BE2C (cell line): ENCODE results near the gene DIPK1A.

ENCODE experiments used
- DNase-seq: peaks from one replicate; pipeline ENCODE4 v3.0.0-alpha.2; 2020
- H3K27me3 ChIP-seq: fragments of 250-450 bp; sonication (Bioruptor Pico); 2 replicates; pipeline ENCODE4 v1.5.1; 2020; ENCODE audit warnings: mild to moderate bottlenecking
- H3K36me3 ChIP-seq: fragments of 250-450 bp; sonication (Bioruptor Pico); 2 replicates; pipeline ENCODE4 v1.5.1; 2020; ENCODE audit warnings: mild to moderate bottlenecking
- H3K4me1 ChIP-seq: fragments of 250-450 bp; sonication (Bioruptor Pico); 2 replicates; pipeline ENCODE4 v1.5.1; 2020
- H3K4me3 ChIP-seq: 2 replicates; pipeline ENCODE4 v1.5.1; 2011; ENCODE audit warnings: low read depth, low read length
- H3K9me3 ChIP-seq: fragments of 250-450 bp; sonication (Bioruptor Pico); 2 replicates; pipeline ENCODE4 v1.5.1; 2020
- CTCF ChIP-seq: IDR thresholded peaks from 2 replicates; pipeline ENCODE4 v1.5.1; 2012; ENCODE audit warnings: mild to moderate bottlenecking, low read depth, low read length

DIPK1A gene

GRCh38 chr1:92921031-92922023, 39.9 kb downstream of the DIPK1A start:
- H3K4me1 ChIP-seq = no peaks in the 10 kb centered on the region
- H3K36me3 ChIP-seq = no peaks in the 10 kb centered on the region
- H3K4me3 ChIP-seq = no peak overlapping the region
- H3K27me3 ChIP-seq = no peaks in the 10 kb centered on the region
- no peak for TF ChIP-seq CTCF
- no peaks in the 10 kb centered on the region for H3K9me3 ChIP-seq
- no peak for DNase-seq

GRCh38 chr1:92916899-92917298, 44.4 kb downstream of the DIPK1A start:
- H3K36me3 ChIP-seq = no peaks in the 10 kb centered on the region
- no peaks in the 10 kb centered on the region for H3K9me3 ChIP-seq
- no peak for TF ChIP-seq CTCF
- H3K27me3 ChIP-seq = no peaks in the 10 kb centered on the region
- no peak for DNase-seq
- H3K4me3 ChIP-seq = no peak overlapping the region
- no peaks in the 10 kb centered on the region for H3K4me1 ChIP-seq

- no peak for DNase-seq
- Histone ChIP-seq H3K4me3 (no peak overlapping the region), H3K36me3 (no peaks in the 10 kb centered on the region), H3K4me1 (no peaks in the 10 kb centered on the region), H3K9me3 (no peaks in the 10 kb centered on the region), H3K27me3 (no peaks in the 10 kb centered on the region)
- no peak for TF ChIP-seq CTCF
These were observed 45.7 kb downstream of the DIPK1A start for GRCh38 chr1:92915547-92915946.

GRCh38 chr1:92913093-92913819, 48.0 kb downstream of the DIPK1A start:
- Histone ChIP-seq H3K9me3 (no peaks in the 10 kb centered on the region), H3K27me3 (no peaks in the 10 kb centered on the region), H3K36me3 (no peaks in the 10 kb centered on the region), H3K4me3 (no peak overlapping the region), H3K4me1 (no peaks in the 10 kb centered on the region)
- no peak for TF ChIP-seq CTCF
- DNase-seq = no peak

GRCh38 chr1:92910081-92910480, 51.2 kb downstream of the DIPK1A start:
- DNase-seq = no peak
- H3K4me1 ChIP-seq = no peaks in the 10 kb centered on the region
- no peaks in the 10 kb centered on the region for H3K36me3 ChIP-seq

More at GRCh38 chr1:92910081-92910480, 51.2 kb downstream of the DIPK1A start:
- H3K27me3 ChIP-seq = no peaks in the 10 kb centered on the region
- H3K9me3 ChIP-seq = no peaks in the 10 kb centered on the region
- TF ChIP-seq CTCF = no peak
- H3K4me3 ChIP-seq = no peak overlapping the region
